PC-3 (cell line): ENCODE results near the gene FAR1.

Experiments used
- EZH2 ChIP-seq: fragments of 300-600 bp; sonication (generic); IDR thresholded peaks from one replicate; pipeline ENCODE4 v1.6.1; 2017; ENCODE audit warnings: antibody characterized with exemption, mild to moderate bottlenecking, low read length; ENCODE audit not compliant: unreplicated experiment
- EZH2phosphoT487 ChIP-seq: fragments of 300-600 bp; sonication (generic); IDR thresholded peaks from 2 replicates; pipeline ENCODE4 v1.6.1; 2018; ENCODE audit warnings: mild to moderate bottlenecking, antibody characterized with exemption, low read length, borderline replicate concordance
- TF ChIP-seq, protein P1 (sequence below): fragments of 300-600 bp; sonication (generic); conservative IDR thresholded peaks from 2 replicates; pipeline ENCODE4 v1.5.1; 2017; ENCODE audit warnings: antibody characterized with exemption, low read depth, mild to moderate bottlenecking, low read length

DNA sequence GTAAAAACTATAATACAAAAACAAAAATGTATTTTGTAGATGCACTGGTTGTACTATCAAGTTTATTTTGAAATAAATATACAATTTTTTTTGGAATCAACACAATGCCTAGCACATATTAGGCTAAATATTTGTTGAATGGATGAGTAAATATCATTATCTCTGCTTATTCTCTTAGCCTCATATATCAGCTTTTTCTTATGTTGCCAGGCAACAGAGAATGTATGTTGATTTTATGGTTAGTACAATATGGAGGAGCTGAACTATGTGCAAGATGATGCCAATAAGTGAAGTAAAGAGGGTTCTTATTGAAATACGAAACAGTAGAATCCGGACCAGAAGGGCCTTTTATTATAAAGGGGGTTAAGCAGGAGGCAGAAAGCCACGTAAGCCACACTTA is 94.9 kb downstream of the FAR1 start:
- no peak for TF ChIP-seq EZH2
- TF ChIP-seq, protein P1, sequence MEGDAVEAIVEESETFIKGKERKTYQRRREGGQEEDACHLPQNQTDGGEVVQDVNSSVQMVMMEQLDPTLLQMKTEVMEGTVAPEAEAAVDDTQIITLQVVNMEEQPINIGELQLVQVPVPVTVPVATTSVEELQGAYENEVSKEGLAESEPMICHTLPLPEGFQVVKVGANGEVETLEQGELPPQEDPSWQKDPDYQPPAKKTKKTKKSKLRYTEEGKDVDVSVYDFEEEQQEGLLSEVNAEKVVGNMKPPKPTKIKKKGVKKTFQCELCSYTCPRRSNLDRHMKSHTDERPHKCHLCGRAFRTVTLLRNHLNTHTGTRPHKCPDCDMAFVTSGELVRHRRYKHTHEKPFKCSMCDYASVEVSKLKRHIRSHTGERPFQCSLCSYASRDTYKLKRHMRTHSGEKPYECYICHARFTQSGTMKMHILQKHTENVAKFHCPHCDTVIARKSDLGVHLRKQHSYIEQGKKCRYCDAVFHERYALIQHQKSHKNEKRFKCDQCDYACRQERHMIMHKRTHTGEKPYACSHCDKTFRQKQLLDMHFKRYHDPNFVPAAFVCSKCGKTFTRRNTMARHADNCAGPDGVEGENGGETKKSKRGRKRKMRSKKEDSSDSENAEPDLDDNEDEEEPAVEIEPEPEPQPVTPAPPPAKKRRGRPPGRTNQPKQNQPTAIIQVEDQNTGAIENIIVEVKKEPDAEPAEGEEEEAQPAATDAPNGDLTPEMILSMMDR = no peak
- TF ChIP-seq EZH2phosphoT487 = no peak
